B cell (primary cell): ENCODE results near the gene OCSTAMP. TPM values are rescaled to one million over a fixed set of nuclear protein-coding genes. Genes with fewer than 3 reads are reported as not detected.

ENCODE experiments used
- ATAC-seq: fragments of 200-7000 bp; cut with Tn5 transposase; one replicate; pipeline ENCODE4 v1.10.0; 2021; ENCODE audit warnings: low read depth, mild to moderate bottlenecking, moderate number of reproducible peaks, moderate library complexity
- CTCF ChIA-PET: fragments of 350-600 bp; sonication (Branson Sonifier 250); formaldehyde crosslinking; loops from one replicate; lab custom pipeline; 2021; ENCODE audit warnings: antibody characterized with exemption, inconsistent platforms; lab: Charles Lee
- POLR2A ChIA-PET: fragments of 350-600 bp; sonication (Branson Sonifier 250); formaldehyde crosslinking; loops from one replicate; lab custom pipeline; 2021; ENCODE audit warnings: antibody characterized with exemption; lab: Charles Lee
- DNase-seq: peaks from one replicate; pipeline ENCODE4 v3.0.0; 2013
- H2AFZ ChIP-seq: 2 replicates; pipeline ENCODE4 v1.6.1; 2012; ENCODE audit warnings: mild to moderate bottlenecking, low read depth, low read length; ENCODE audit not compliant: insufficient read depth, poor library complexity, severe bottlenecking
- H3K27ac ChIP-seq, 2 donors: 1 replicate in 1 of 2; 2 replicates in 1 of 2; pipeline ENCODE4 v1.5.1; 2012 to 2013; ENCODE audit warnings: low read length in 2 of 2, mild to moderate bottlenecking in 2 of 2, moderate library complexity in 1 of 2
- H3K27me3 ChIP-seq, 4 experiments: fragments of 200-600 bp in 1 of 4; sonication (generic) in 1 of 4; replicated peaks in 1 of 4; 1 replicate in 2 of 4; 2 replicates in 2 of 4; pipeline versions ENCODE4 v1.6.1 to v1.7.0; 2013 to 2016; ENCODE audit warnings: low read length in 3 of 4, mild to moderate bottlenecking in 2 of 4, mixed read lengths in 1 of 4, moderate library complexity in 1 of 4; ENCODE audit not compliant: insufficient read depth in 4 of 4, control insufficient read depth in 3 of 4; ENCODE audit errors: control extremely low read depth in 1 of 4
- H3K36me3 ChIP-seq, 2 experiments: replicated peaks in 1 of 2; 1 replicate in 1 of 2; 2 replicates in 1 of 2; pipeline versions ENCODE4 v1.6.1 to v1.7.1; 2013; ENCODE audit warnings: low read length in 1 of 2; ENCODE audit not compliant: insufficient read depth in 2 of 2, control insufficient read depth in 1 of 2; ENCODE audit errors: control extremely low read depth in 1 of 2, extremely low read depth in 1 of 2
- H3K4me1 ChIP-seq, 2 donors: fragments of 200-600 bp in 1 of 2; sonication (generic) in 1 of 2; 1 replicate in 1 of 2; 2 replicates in 1 of 2; pipeline versions ENCODE4 v1.5.1 to v1.6.1; 2013 to 2017; ENCODE audit warnings: low read length in 2 of 2; ENCODE audit not compliant: control insufficient read depth in 2 of 2, insufficient read depth in 2 of 2
- H3K4me2 ChIP-seq: replicated peaks from 2 replicates; pipeline ENCODE3; 2012; ENCODE audit warnings: mild to moderate bottlenecking, low read depth, low read length; ENCODE audit not compliant: poor library complexity, severe bottlenecking
- H3K4me3 ChIP-seq, 5 experiments: fragments of 200-600 bp in 1 of 5; sonication (generic) in 1 of 5; 1 replicate in 3 of 5; 2 replicates in 2 of 5; pipeline versions ENCODE4 v1.5.1 to v1.7.0; 2011 to 2016; ENCODE audit warnings: low read length in 4 of 5, mild to moderate bottlenecking in 4 of 5, low read depth in 2 of 5, control low read depth in 1 of 5, moderate library complexity in 1 of 5; ENCODE audit not compliant: insufficient read depth in 1 of 5; ENCODE audit errors: control extremely low read depth in 1 of 5, extremely low read depth in 1 of 5
- H3K79me2 ChIP-seq: fragments of 200-600 bp; sonication (generic); one replicate; pipeline ENCODE4 v1.6.0; 2016; ENCODE audit warnings: low read length; ENCODE audit not compliant: control insufficient read depth, insufficient read depth
- H3K9ac ChIP-seq: fragments of 200-600 bp; sonication (generic); 2 replicates; pipeline ENCODE4 v1.6.1; 2017; ENCODE audit warnings: mild to moderate bottlenecking, low read length, moderate library complexity
- H3K9me3 ChIP-seq, 3 donors: one replicate each; pipeline versions ENCODE4 v1.6.1 to v1.7.1; 2013; ENCODE audit warnings: low read length in 2 of 3; ENCODE audit not compliant: control insufficient read depth in 2 of 3, insufficient read depth in 1 of 3; ENCODE audit errors: control extremely low read depth in 1 of 3
- H4K20me1 ChIP-seq: 2 replicates; pipeline ENCODE4 v1.6.0; 2012; ENCODE audit warnings: mild to moderate bottlenecking, low read length; ENCODE audit not compliant: insufficient read depth, control insufficient read depth, poor library complexity, severe bottlenecking
- H3K27ac Mint-ChIP-seq: one replicate; pipeline ENCODE4 v1.8.0; 2021; ENCODE audit warnings: mixed read lengths
- H3K27me3 Mint-ChIP-seq: one replicate; pipeline ENCODE4 v1.8.0; 2021; ENCODE audit warnings: mixed read lengths
- H3K4me1 Mint-ChIP-seq: one replicate; pipeline ENCODE4 v1.8.0; 2021; ENCODE audit warnings: mixed read lengths
- H3K4me3 Mint-ChIP-seq: one replicate; pipeline ENCODE4 v1.8.0; 2021; ENCODE audit warnings: mixed read lengths
- H3K9me3 Mint-ChIP-seq: one replicate; pipeline ENCODE4 v1.8.0; 2022; ENCODE audit warnings: mixed read lengths; ENCODE audit not compliant: insufficient read depth
- CTCF ChIP-seq: fragments of 200-600 bp; IDR thresholded peaks from one replicate; pipeline ENCODE4 v1.8.0; 2022; ENCODE audit warnings: antibody characterized with exemption, mild to moderate bottlenecking
- EZH2 ChIP-seq: IDR thresholded peaks from 2 replicates; pipeline ENCODE4 v1.6.1; 2012; ENCODE audit warnings: borderline replicate concordance, low read depth, mild to moderate bottlenecking, moderate library complexity, low read length; ENCODE audit not compliant: insufficient read depth, poor library complexity, severe bottlenecking
- WGBS: methylation state at CpG from one replicate; pipeline ENCODE4 v1.1.5; 2013; ENCODE audit warnings: missing lambda C conversion rate; ENCODE audit not compliant: insufficient coverage; 5-methylcytosine and 5-hydroxymethylcytosine counted together
- intact Hi-C: fragments of 100-400 bp; cut with micrococcal nuclease; formaldehyde crosslinking; loops from one replicate; pipeline ENCODE4 v1.10.0; 2022
- polyA plus RNA-seq: library from polyadenylated mRNA; depleted of rRNA; stranded (reverse); fragments of >200 nt; gene quantifications from 2 replicates; pipeline ENCODE4 v1.2.3, GENCODE V29; 2012
- total RNA-seq, 2 donors: library from RNA; stranded (reverse); fragments of 120-200 nt in 1 of 2; gene quantifications; 1 replicate in 1 of 2; 2 replicates in 1 of 2; pipeline versions ENCODE4 v1.2.3 to v1.2.4, GENCODE V29; 2013 to 2022

OCSTAMP gene
- total and polyA plus RNA-seq, 2 donors (not counting 1 experiment from before 2014, with no cell fraction given) = not detected

GRCh38 chr20:46547995-46548394 lies 2.5 kb downstream of the OCSTAMP start:
- 88% methylated on average over 4 of the region's 6 CpGs for WGBS
- Mint-ChIP-seq H3K4me1 (peaks cover 40% of the 10 kb centered on the region), H3K9me3 (no peaks in the 10 kb centered on the region), H3K27ac (no peak overlapping the region), H3K4me3 (no peak overlapping the region), H3K27me3 (no peaks in the 10 kb centered on the region)
- Histone ChIP-seq H3K79me2 (no peaks in the 10 kb centered on the region), H3K36me3 (no peaks in the 10 kb centered on the region), H3K27me3 (no peaks in the 10 kb centered on the region), H3K4me1 (peaks cover 50 to 52% of the 10 kb centered on the region in 2 donors), H3K4me3 (no peak overlapping the region), H4K20me1 (no peaks in the 10 kb centered on the region), H3K4me2 (no peak overlapping the region), H3K9me3 (no peaks in the 10 kb centered on the region), H2AFZ (no peak overlapping the region), H3K27ac (no peak overlapping the region), H3K9ac (no peak overlapping the region)
- no peak for DNase-seq
- no peak for TF ChIP-seq EZH2
- TF ChIP-seq CTCF = no peak
- CTCF ChIA-PET = no interaction called here
- intact Hi-C loops = no loop called here
- POLR2A ChIA-PET = no interaction called here
- ATAC-seq = no peak

DNA sequence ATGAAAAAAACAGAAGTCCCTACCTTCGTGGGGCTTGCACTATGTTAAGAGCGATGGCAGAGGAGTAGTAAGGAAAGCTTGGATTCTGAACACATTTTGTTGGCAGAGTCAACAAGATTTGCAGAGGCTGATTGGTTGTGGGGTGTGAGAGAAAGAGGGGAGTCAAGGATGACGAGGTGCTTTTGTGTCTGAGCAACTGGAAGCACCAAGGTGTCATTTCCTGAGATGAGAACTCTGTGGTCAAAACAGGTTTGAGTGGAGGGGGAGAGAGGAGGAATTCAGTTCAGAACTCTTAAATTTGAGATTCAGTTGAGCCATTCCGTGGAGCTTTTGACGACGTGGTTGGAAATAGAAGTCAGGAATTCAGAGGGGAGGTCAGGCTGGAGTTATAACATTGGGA lies 3.5 kb downstream of the OCSTAMP start:
- Mint-ChIP-seq H3K4me3 (no peak overlapping the region), H3K4me1 (peaks cover 30% of the 10 kb centered on the region), H3K27me3 (no peaks in the 10 kb centered on the region), H3K27ac (no peak overlapping the region), H3K9me3 (no peaks in the 10 kb centered on the region)
- no peaks in the 10 kb centered on the region for H4K20me1 ChIP-seq
- H3K27ac ChIP-seq = no peak overlapping the region
- peaks cover 39 to 42% of the 10 kb centered on the region in 2 donors for H3K4me1 ChIP-seq
- ATAC-seq = no peak
- no peak overlapping the region for H3K4me2 ChIP-seq
- no peak overlapping the region for H3K4me3 ChIP-seq
- WGBS = 60% methylated on average over 3 of the region's 6 CpGs
- no peak overlapping the region for H3K9ac ChIP-seq
- POLR2A ChIA-PET = no interaction called here
- CTCF ChIA-PET = no interaction called here
- H2AFZ ChIP-seq = no peak overlapping the region
- H3K79me2 ChIP-seq = no peaks in the 10 kb centered on the region
- intact Hi-C loops = no loop called here
- no peaks in the 10 kb centered on the region for H3K27me3 ChIP-seq
- DNase-seq = no peak
- H3K36me3 ChIP-seq = no peaks in the 10 kb centered on the region
- TF ChIP-seq CTCF (no peak), EZH2 (no peak)
- no peaks in the 10 kb centered on the region for H3K9me3 ChIP-seq
